RPMI8226 (cell line): ENCODE data around the gene STXBP6.

Source experiments
- DNase-seq: peaks from one replicate; pipeline ENCODE4 v3.0.0-alpha.2; 2015

STXBP6 gene

DNA sequence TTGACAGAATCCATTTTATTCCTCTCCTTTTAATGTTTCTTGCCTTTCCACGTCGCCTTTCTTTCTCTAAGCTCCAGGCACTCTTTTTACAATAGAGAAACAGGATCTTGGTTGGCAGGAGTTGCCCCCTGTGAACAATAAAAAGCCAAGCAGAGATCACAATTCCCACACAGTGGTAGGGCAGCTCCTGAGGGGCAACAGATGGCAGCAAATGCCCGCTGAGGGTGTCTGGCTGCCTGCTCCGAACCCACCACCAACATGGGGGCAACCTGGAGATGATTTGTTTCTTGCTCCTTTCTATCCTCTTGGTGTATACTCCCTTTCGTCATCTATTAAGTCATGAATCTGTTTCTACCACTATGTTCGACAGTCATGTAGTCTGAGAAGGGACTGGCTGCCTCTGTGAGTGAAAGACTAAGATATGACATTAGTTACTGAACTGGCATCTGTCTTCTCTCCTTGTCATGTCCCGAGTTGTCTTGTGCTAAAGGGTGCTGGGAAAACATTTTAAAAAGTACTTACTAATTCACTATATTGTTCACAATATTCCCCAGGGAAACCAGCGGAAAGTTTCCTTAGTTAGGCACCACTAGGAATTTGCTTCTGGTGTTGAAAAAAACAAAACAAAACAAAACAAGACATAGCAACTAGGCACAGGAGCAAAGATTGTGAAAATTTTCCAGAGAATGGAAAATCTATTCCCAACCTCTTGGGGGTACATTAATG lies 170.1 kb downstream of the STXBP6 start:
- DNase-seq = no peak

DNA sequence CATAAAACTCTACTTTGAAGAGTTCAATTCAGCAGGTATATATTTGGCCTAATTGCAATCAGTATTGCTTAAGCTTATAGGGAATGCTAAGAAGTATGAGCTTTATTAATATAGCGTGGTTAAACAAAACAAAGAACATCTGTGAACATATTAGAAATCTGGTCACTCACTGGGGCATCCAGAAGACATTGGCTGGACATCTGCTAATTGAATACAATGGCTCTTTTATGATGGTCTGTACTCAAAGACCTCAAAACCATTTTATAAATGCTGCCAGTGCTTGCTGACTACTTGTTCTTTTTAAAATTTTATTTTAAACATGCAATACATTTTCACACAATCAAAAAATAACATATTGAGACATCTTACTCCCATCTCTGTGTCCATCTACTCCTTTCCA lies 173.0 kb downstream of the STXBP6 start:
- DNase-seq = no peak

- DNase-seq = no peak
Measured at GRCh38 chr14:24875991-24876878, 173.7 kb downstream of the STXBP6 start.

- no peak for DNase-seq
Measured at GRCh38 chr14:24875203-24875838, 174.6 kb downstream of the STXBP6 start.

GRCh38 chr14:24874514-24875202 lies 175.3 kb downstream of the STXBP6 start:
- no peak for DNase-seq

GRCh38 chr14:24873551-24873950 lies 176.4 kb downstream of the STXBP6 start:
- no peak for DNase-seq

- DNase-seq = no peak
Measured at GRCh38 chr14:24870949-24871701, 178.8 kb downstream of the STXBP6 start.

DNA sequence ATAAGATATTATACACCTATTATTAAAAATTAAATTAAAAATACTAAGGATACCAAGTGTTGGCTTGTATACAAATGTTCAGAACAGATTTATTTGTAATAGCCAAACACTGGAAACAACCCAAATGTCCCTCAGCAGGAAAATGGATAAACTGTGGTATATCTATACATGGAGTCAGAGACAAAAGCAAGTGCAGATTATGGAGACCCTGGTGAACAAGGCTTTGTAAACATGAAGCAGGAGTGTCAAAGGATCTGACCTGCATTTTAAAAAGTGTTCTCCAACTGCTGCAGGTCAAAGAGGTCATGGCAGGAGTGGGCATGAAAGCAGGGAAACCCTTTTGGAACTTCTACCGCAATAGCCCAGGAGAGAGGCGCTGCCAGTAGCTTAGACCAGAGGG lies 181.6 kb downstream of the STXBP6 start:
- DNase-seq = no peak

DNA sequence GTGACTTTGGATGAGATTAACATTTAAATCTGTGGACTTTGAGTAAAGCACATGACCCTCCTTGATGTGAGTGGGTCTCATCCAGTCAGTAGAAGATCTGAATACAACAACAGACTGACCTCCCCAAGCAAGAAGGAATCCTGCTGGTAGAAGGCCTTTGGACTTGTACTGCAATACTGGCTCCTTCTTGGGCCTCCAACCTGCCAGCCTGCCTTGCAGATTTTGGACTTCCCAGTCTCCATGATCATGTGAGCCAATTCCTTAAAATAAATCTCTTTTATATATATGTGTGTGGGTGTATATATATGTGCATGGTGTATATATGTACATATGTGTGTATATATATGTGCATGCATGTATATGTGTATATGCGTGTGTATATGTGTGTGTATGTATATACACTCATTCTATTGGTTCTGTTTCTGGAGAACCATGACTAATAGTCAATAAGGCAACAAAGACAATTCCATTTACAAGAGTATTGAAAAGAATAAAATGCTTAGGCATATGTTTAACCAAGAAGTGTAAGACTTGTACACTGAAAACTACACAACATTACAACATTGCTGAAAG lies 183.8 kb downstream of the STXBP6 start:
- DNase-seq = no peak

DNA sequence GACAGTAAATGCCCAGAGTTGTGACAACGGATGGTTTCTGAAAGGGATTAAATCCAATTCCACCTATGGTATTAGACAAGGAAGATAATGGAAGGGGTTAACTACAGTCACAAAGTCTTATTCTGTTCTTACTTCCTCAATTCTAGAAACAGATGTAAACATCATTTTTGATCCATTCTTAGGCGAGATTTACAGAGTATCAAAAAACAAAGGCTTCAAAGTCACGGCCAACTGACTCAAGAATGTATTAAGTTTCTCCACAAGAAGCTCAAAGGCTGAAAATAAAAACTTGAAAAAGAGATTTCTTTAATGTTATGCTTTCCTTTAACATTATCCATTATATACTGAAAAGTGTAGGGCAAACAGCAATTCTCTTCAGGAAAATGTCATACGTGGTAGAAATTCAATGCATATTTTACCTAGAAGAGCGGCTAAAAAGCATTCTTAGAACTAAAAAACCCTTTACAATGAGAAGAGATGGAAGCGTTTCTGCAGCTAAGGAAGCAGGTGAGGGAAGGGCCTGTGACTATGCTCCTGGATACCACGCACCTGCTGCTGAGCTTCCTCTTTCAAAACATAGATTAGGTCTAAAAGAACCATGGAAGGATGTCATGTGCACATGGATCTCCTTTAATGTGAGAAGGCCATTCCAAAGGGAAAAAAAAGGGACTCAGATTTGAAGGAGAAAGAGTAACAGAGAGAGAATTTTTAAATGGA lies 185.8 kb downstream of the STXBP6 start:
- DNase-seq = no peak

- no peak for DNase-seq
Measured at GRCh38 chr14:24861083-24861630, 188.8 kb downstream of the STXBP6 start.

DNA sequence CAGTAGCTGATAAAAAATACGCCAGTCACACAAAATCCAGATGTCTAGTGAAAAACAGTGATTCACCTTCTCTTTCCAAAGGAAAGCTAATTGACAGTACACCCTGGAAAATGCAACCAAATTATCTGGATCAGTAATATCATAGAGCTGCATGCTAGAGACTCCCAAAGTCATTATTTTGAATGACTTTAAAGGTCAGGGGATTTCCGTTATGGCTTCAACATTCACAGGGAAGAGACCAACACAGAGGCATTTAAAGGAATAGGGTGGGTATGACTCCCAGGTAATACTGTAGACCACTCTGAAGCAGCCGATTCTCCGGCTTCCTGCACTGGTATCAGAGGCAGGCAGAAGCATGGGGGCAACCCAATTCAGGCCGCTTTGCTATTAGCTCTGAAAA lies 190.4 kb downstream of the STXBP6 start:
- no peak for DNase-seq

GRCh38 chr14:24858684-24859083 lies 191.3 kb downstream of the STXBP6 start:
- DNase-seq = no peak

GRCh38 chr14:24858052-24858451 lies 191.9 kb downstream of the STXBP6 start:
- no peak for DNase-seq

GRCh38 chr14:24857277-24857676 lies 192.7 kb downstream of the STXBP6 start:
- DNase-seq = no peak

- no peak for DNase-seq
Measured at GRCh38 chr14:24853446-24853845, 196.5 kb downstream of the STXBP6 start.

- DNase-seq = no peak
Measured at GRCh38 chr14:24852312-24853060, 197.5 kb downstream of the STXBP6 start.

DNA sequence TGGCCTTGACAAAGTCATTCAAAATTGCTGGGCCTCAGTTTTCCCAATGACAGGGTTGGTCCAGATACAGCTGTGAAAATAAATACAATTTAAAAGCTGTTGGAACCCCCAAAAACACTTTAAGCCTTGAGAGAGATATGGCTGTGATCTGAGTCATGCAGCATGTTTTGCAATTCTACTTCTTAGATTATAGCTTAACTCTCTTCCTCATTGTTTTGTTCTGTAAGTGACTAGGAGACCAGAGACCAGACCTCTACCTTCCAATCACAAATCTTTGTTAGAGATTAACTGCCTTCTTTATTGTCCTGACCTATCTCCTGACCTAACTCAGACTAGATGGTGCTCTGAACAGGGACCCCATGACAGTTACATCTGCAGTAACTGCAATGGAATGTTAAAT lies 198.1 kb downstream of the STXBP6 start:
- no peak for DNase-seq

GRCh38 chr14:24851406-24851805 lies 198.5 kb downstream of the STXBP6 start:
- DNase-seq = no peak

DNA sequence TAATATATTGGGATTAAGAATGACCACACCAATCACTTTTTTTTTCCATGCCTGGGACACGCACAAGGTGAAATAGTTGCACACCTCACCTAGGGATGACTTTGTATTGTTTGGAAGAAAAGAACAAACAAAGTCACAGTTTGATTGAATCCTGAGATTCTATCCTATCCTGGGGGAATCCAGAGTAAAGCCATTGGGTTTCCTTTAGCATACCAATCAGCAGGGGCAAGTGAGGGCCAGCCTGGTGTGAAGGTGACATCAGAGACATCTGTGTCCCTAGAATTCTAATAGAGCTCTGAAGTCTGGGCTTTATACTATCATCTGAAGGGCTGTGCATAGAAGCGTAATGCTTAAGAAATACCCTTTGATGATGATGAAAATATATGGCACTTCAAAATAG lies 199.9 kb downstream of the STXBP6 start:
- no peak for DNase-seq
